Measurements from ENCODE around the gene UNG. TPM values are rescaled to one million over a fixed set of nuclear protein-coding genes. Genes with fewer than 3 reads are reported as not detected.

The UNG gene
- total RNA-seq, 2 donors from 2014 or later: 39.6 to 59.3 TPM

DNA sequence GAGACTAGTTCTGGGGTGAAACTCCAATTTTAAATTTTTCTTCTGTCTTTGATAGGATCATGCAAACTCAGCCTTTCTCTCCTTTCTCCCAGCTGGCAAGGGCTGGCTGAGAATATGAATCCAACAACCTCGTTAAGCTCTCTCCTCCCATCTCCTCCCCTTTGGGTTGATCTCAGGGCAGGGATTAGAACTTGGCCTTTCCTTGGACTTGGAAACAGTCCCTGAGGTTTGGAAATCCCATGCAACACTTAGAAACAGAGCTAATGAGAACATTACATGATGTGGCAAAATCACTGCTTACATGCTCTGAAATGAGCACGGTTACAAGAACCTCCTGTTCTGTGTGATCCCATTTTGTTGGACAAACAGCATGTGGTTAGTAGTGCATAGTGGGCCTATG, 50.6 kb downstream of the UNG start:
- Histone ChIP-seq H3K27me3 (replicated peaks; ENCODE audit: insufficient read depth) (no peaks in the 10 kb centered on the region), H3K4me3 (no peak overlapping the region), H3K27ac (no peak overlapping the region), H3K4me1 (replicated peaks) (no peaks in the 10 kb centered on the region), H3K36me3 (no peaks in the 10 kb centered on the region), H3K9me3 (no peaks in the 10 kb centered on the region)
- intact Hi-C loops (cut with DNase I): no loop called here
- no peak for DNase-seq (ENCODE audit: low spot score)
- 21% methylated on average over 2 of the region's 2 CpGs for WGBS
- no peak for TF ChIP-seq POLR2A (IDR thresholded peaks at IDR 0.05)
- peak; percentile 43 for TF ChIP-seq POLR2AphosphoS5 (IDR thresholded peaks at IDR 0.05)

DNA sequence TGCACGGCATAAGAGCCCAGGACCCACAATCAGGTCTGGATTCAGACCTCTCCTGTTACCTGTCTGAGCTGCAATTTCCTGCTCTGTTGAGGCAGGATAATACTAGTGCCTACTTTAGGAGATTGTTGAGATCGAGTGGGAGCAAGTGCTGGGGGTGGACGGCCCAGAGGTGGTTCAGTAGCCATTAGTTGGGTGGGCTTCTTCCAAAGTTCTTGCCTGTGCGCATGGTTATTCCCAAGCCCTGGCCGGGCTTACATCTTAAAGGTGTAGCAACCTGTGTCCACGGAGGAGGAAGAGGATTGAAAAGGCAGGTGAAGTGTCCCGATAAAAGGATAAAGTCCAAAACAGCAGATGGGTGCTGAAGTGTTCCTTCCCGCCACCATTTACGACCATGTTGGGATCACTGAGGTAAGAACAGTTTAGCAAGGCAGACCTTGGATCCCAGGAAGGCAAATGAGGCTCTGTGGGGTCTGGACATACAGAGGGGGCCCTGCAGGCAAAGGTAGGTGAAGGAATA, 52.8 kb downstream of the UNG start:
- intact Hi-C loops (cut with DNase I): no loop called here
- Histone ChIP-seq H3K27me3 (replicated peaks; ENCODE audit: insufficient read depth) (no peaks in the 10 kb centered on the region), H3K9me3 (no peaks in the 10 kb centered on the region), H3K4me3 (no peak overlapping the region), H3K27ac (no peak overlapping the region), H3K36me3 (no peaks in the 10 kb centered on the region), H3K4me1 (replicated peaks) (peaks cover 4% of the 10 kb centered on the region)
- WGBS: 87% methylated on average over 9 of the region's 9 CpGs
- no peak for TF ChIP-seq POLR2A (IDR thresholded peaks at IDR 0.05)
- TF ChIP-seq, protein P1, sequence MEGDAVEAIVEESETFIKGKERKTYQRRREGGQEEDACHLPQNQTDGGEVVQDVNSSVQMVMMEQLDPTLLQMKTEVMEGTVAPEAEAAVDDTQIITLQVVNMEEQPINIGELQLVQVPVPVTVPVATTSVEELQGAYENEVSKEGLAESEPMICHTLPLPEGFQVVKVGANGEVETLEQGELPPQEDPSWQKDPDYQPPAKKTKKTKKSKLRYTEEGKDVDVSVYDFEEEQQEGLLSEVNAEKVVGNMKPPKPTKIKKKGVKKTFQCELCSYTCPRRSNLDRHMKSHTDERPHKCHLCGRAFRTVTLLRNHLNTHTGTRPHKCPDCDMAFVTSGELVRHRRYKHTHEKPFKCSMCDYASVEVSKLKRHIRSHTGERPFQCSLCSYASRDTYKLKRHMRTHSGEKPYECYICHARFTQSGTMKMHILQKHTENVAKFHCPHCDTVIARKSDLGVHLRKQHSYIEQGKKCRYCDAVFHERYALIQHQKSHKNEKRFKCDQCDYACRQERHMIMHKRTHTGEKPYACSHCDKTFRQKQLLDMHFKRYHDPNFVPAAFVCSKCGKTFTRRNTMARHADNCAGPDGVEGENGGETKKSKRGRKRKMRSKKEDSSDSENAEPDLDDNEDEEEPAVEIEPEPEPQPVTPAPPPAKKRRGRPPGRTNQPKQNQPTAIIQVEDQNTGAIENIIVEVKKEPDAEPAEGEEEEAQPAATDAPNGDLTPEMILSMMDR (IDR thresholded peaks at IDR 0.05): no peak
- no peak for DNase-seq (ENCODE audit: low spot score)

DNA sequence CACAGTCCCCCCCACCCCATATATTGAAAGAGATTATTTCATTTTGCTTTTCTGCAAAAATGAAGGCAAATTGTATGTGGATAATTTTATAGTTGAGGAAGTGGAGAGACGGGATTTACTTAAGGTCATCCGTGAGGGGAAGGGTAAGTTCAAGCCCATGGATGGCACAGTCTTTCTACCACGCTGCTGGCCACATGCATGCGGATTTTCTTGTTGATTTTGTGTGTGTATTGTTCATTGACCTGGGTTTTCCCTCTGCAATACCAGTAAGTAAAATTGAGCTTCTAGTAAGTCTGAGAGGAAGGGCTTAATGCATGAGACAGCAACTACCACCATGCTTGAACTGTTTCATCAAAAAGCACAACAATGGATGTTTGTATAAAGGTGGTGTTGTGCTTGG, 54.1 kb downstream of the UNG start:
- peaks cover 4% of the 10 kb centered on the region for H3K4me1 ChIP-seq (replicated peaks)
- WGBS: 98% methylated on average over 4 of the region's 4 CpGs
- no peaks in the 10 kb centered on the region for H3K36me3 ChIP-seq
- no peak for TF ChIP-seq POLR2AphosphoS5 (IDR thresholded peaks at IDR 0.05)
- TF ChIP-seq POLR2A (IDR thresholded peaks at IDR 0.05): no peak
- TF ChIP-seq, protein P1 (IDR thresholded peaks at IDR 0.05): no peak
- no peak overlapping the region for H3K4me3 ChIP-seq
- no peaks in the 10 kb centered on the region for H3K9me3 ChIP-seq
- DNase-seq (ENCODE audit: low spot score): no peak
- H3K27me3 ChIP-seq (replicated peaks; ENCODE audit: insufficient read depth): no peaks in the 10 kb centered on the region
- intact Hi-C loops (cut with DNase I): no loop called here
- no peak overlapping the region for H3K27ac ChIP-seq

DNA sequence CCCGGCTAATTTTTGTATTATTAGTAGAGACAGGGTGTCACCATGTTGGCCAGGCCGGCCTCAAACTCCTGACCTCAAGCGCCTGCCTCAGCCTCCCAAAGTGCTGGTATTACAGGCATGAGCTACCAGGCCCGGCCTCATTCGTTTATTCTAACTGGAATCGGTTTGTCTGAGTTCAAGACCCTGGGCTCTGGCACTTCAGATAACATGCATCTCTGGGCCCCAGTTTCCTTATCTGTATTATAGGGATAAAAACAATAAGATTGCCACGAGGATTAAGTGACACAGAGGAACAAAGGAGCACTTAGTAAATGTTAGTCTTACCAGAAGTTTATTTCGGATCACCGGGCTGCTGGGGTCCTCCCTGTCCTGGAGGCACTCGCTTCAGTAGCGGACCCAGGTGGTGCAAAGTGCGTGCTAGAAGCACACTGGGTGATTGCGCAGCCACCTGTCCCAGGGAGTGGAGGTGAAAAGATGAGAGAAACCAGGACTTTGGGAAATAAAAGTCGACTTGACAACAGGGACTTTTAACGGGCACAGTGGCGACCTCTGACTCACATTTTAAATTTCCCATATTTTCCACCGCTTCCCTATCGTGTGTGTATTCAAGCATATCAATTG, 56.5 kb downstream of the UNG start:
- peak overlapping the region; percentile 80 to 87 for H3K27ac ChIP-seq
- WGBS: 29% methylated on average over 18 of the region's 18 CpGs
- H3K36me3 ChIP-seq: no peaks in the 10 kb centered on the region

More for the DNA sequence above, 56.5 kb downstream of the UNG start:
- peak overlapping the region; percentile 57 to 62 for H3K4me3 ChIP-seq
- no peak for DNase-seq (ENCODE audit: low spot score)
- peaks cover 5% of the 10 kb centered on the region for H3K4me1 ChIP-seq (replicated peaks)
- intact Hi-C loops (cut with DNase I): loop anchor here (2.0 kb wide), 1 partner anchor 41 kb away; no protein-coding TSS in a partner anchor
- no peaks in the 10 kb centered on the region for H3K9me3 ChIP-seq
- H3K27me3 ChIP-seq (replicated peaks; ENCODE audit: insufficient read depth): no peaks in the 10 kb centered on the region
- TF ChIP-seq, protein P1 (IDR thresholded peaks at IDR 0.05): no peak
- TF ChIP-seq POLR2AphosphoS5 (IDR thresholded peaks at IDR 0.05) (no peak), POLR2A (IDR thresholded peaks at IDR 0.05) (no peak)
